GM18517 (cell line): ENCODE results near the gene ADAM33.

Source experiments
- ATAC-seq: cut with Tn5 transposase; IDR thresholded peaks from one replicate; pipeline ENCODE4 v1.9.1; 2021; ENCODE audit warnings: mild to moderate bottlenecking, moderate library complexity; ENCODE audit not compliant: unreplicated experiment

The ADAM33 gene

GRCh38 chr20:3710703-3711483 is 29.1 kb upstream of the ADAM33 start:
- ATAC-seq: no peak

DNA sequence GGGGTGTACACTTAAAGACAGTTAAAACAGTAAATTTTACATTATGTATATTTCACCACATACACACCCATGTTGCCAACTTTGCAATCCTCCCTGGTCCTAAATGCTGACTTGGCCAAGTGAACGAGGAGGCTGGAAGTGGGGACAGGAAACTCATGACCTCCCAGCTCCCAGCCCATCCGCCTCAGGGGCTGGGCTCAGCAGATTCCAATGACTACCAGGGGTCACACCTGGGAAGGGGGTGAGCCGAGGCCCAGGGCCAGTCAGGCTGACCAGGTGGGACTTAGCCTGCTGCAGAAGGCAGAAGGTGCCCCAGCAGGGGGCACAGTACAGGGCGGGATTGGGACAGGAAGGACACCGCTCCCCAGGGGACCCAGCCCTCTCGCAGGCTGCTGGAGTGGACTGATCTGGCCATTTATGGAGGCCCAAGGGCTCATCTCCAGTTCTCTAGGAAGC is 28.2 kb upstream of the ADAM33 start:
- ATAC-seq: no peak

- ATAC-seq: no peak
Observed at GRCh38 chr20:3707508-3707899, 25.7 kb upstream of the ADAM33 start.

DNA sequence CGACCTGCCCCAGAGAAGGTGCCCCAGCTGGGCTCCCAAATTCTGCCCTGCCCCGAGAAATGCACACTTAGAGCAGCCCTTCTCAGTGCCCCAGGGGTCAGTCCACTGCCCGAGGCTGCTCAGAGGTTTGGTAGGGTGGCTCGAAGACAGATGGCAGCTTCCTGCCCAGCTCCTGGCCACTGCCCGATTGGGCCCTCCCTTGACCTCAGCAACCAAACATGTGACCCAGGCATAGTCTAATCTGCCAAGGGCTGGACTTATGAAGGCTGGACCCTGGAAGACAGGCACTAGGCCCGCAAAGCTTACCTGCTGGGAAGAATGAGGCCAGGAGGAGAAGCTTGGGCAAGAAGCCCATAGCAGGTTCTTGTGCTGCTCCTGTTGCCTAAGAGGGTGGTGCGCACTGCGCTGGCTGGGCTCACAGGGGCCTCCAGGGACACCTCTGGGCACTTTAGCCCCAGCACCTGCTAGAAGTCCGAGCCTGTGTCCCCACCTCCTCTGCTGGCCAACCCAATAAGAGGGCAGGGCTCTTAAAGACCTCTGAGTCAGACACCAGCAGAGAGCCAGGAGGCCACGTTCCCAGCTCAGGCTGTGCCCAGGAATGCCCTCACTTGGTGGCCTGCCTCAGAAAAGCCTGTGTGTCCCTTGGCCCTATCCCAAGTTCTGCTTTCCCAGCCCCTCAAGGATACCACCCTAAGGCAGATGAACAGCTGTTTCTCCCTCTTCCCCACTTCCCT is 25.1 kb upstream of the ADAM33 start:
- ATAC-seq: no peak

DNA sequence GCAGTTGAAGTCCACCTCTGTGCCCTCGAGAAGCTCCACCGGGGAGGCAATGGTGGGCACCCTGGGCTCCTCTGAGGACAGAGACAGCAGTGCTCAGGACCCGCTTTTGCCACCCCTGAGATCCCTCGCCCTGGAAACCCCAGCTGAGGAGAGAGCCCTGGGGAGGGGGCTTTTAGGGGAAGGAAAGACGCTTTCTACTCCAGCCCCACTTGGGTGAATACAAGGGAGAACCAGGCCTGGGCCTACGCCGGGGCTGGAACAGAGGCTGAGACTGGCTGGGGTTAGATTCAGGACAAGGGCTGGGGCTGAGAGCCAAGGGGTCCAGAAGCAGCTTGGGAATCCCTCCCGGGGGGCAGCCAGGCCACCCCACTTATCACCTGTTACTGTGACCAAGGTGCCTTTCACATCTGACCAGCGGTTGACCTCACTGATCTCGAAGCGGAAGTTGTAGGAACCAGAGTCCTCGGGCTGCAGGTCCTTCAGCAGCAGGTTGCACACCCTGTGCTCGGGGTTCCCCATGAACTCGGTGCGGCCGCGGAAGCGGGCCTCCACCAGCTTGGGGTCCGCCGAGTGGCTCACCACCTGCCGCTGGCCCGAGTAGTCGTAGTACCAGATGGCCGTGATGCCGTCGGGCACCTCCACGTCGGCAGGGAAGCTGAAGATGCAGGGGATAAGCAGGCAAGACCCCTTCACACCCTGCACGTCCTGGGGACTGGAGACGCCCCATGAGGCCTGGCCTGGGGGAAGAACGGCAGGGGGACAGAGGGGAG is 24.3 kb upstream of the ADAM33 start:
- no peak for ATAC-seq

GRCh38 chr20:3705491-3705969 is 23.7 kb upstream of the ADAM33 start:
- no peak for ATAC-seq

DNA sequence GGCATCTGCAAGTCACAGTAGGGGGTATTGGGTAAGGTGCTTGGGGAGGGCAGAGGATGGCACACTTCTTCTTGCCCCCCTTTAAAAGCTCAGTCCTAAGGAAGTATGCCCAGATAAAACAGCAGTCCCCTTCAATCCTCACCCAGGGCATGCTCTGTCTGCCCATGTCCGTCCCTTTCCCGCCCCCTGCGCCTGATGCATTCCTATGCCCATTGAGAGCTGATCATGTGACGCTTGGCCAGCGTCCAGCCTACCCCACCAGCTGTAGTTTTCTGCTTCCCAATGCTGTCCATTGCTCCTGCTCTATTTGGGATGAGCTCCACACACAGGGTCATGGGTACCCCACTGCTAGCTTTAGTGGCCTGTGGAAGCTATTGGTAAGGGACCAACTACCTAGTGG is 22.3 kb upstream of the ADAM33 start:
- no peak for ATAC-seq

DNA sequence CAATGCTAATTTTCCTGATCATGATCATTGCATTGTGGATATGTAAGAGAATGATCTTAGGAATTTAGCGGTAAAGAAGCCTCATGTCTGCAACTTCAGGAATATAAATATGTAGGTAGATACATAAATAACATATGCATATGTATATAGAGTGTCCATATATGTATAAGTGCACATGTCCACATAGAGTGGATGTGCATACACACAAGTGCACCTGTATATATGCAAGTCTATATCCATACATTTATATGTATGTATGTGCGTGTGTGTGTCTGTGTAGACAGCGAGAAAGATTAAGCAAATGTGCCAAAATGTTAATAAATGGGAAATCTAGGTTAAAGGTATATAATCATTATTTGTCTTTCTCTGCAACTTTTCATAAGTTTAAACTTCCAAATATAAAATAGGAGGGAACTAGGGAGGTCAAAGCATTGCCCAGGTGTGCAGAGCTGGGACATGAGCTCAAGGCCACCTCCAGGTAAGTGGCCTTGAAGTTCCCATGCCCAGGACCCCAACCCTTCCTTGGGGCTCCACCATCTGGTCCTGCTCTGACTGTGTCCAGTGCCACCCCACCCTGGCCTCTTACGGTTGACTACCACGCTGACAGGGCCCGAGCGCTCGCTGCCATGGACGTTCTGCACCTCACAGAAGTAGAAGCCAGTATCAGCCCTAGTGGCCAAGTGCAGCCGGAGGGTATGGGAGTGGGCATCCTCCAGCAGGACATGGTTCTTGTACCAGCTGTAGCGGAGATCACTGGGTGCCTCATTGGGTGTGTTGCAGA is 21.0 kb upstream of the ADAM33 start:
- ATAC-seq: no peak

- no peak for ATAC-seq
Observed at GRCh38 chr20:3701061-3701998, 19.5 kb upstream of the ADAM33 start.

DNA sequence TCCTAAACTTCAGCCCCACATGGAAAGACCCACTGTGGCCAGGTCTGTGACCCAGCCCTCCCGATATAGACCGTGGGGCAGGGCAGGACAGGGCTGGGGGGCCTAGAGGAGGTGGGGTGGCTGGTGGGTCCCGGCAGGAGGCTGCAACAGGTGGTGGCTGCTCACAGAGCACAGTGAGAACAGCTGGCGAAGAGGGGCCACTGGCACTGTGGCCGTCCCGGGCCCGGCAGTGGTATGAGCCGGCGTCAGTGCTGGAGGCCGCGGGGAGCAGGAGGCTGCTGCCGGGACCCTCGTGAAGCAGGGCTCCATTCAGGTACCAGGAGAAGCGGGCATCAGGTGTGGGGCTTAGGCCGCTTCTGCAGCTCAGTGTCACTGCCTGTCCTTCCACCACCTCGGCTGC is 17.2 kb upstream of the ADAM33 start:
- ATAC-seq: no peak

DNA sequence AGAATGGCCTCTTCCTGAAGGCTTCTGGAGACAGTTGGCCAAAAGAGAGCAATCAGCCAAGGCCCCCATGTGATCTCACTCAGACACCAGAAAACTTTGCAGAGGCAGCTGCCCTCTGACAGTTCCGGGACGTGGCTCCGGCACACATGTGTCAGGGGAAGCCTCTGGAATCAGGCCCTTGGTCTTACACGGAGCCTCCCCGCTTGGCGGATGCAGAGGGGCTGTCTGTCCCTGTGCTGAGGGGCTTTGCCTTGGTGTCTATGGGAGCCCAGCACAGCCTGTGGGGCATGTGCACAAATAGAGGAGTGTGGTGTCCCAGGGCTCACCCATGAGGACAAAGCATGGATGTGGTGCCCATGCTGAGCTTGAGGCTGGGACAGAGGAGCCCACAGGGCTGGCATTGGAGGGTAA is 16.8 kb upstream of the ADAM33 start:
- no peak for ATAC-seq

DNA sequence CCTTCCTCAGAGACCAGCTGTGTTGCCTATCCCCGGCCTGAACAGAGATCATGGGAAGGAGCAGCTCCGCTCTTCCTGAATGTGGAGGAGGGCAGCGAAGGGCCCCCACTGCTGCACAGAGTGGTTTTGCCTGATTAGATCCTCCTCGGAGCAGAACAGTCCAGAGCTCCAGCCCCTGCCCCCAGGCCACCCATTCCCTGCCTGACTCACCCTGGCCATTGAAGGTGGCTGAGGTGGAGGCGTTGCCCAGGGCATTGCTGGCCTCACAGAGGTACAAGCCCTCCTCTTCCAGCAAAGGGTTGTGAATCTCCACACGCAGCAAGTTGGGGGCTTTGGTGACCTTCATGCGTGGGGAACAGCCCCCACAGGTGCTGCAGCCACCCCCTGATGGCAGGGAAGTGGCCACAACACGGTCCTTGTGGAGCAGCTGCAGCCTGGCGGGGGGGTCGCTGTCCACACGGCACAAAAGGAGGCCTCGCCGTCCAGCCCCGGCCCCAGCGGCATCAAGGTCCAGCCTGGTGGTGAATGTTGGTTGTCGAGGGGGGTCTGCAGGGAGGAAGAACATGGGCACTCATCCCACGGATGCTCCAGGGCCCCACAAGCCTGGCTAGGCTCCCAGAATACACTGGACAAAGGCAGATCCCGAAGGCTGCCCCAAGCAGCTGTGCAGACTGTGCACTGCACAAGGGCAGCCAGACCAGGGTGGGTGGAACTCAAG is 15.9 kb upstream of the ADAM33 start:
- no peak for ATAC-seq

DNA sequence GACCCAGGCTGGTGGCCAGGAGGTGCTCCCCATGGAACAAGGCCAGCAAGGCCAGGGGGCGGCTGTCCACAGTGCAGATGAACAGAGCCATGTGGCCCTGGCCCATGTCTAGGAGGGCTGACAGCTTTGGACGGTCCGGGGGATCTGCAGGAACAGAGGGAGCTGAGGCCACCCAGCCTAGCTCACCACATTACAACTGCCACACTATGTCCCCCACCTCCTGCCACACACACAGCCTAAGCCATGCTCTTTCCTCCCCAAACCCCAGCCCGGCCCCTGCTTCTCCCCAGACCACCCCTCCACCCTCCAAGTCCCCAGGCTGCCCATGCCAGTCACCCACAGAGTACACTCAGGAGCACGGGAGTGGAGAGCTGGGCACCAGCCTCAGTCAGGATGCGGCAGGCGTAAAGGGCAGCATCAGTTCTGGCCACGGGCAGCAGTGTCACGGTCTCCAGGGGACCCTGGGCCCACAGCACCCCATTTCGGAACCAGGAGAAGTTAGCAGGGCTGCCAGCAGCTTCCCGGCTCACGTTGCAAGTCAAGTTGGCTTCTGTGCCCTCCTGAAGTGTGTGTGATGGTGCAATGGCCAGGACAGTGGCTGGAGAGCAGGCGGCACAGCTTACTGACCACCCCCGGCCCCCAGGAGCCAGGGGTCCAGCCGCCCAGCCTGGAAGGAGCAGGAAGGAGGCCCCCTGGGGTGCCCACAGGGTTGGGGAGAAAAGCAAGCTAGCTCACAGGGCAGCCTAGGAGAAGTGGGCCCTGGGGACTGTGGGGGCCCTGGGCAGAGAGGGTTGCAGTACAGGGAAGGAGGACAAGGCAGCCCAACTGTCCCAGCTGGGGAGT is 15.2 kb upstream of the ADAM33 start:
- no peak for ATAC-seq

- no peak for ATAC-seq
Observed at GRCh38 chr20:3696200-3696599, 14.4 kb upstream of the ADAM33 start.

GRCh38 chr20:3694864-3695263 is 13.1 kb upstream of the ADAM33 start:
- no peak for ATAC-seq

DNA sequence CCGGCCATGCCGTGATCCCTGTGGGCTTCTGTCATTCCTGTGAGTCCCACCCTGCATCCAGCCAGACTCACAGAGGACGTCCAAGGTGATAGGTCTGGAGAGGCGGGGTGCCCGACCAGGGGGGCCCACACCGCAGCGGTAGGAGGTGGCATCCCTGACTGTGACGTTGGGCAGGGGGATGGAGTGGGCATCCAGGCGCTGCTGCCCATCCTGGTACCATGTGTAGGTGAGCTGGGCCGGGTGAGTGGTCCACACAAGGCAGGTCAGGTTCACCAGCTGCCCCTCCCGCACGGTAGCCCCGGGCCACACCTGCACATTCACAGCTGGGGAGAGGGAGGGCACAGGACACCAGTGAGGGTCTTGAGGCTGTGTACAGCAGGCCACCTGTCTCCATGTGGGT is 11.6 kb upstream of the ADAM33 start:
- ATAC-seq: no peak

DNA sequence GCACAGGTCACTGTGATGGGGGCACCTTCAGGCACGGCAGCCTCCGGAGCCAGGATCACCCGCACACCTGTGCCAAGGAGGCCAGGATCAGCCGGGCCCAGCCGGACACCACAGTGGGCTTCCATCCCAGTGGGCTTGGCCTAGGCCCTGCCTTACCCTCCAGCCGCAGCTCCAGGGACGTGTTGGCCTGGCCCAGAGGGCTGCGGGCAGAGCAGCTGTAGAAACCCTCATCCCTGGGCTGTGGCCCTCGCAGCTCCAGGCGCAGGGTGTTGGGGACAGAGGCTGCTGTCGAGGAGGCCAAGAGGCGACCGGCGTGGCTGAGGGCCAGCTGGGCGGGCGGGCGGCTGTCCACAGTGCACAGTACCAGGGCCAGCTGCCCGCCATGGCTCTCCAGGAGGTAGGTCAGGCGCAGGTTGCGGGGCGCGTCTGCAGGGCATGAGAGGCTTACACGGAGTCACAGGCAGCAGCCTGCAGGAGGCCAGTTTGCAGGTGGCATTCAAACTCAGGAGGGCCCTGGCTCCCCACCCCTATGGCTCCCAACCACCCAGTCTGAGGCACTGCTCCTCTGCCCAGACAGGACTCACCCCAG is 11.0 kb upstream of the ADAM33 start:
- no peak for ATAC-seq

- no peak for ATAC-seq
Observed at GRCh38 chr20:3691897-3692296, 10.1 kb upstream of the ADAM33 start.
